Trophoblast cell (in vitro differentiated cells and primary cell): ENCODE results near the gene RANBP17.

Experiments
- DNase-seq, 2 donors: peaks; one replicate each; pipeline ENCODE4 v3.0.0-alpha.2; 2016
- H2AFZ ChIP-seq: 2 replicates; pipeline ENCODE4 v1.6.1; 2013; ENCODE audit warnings: low read length, moderate library complexity, mild to moderate bottlenecking; ENCODE audit not compliant: insufficient read depth, poor library complexity
- H2AK5ac ChIP-seq: 2 replicates; pipeline ENCODE4 v1.6.1; 2013; ENCODE audit warnings: mild to moderate bottlenecking, low read length
- H2BK120ac ChIP-seq: 2 replicates; pipeline ENCODE4 v1.6.1; 2013; ENCODE audit warnings: low read length, mild to moderate bottlenecking, moderate library complexity; ENCODE audit not compliant: insufficient read depth, poor library complexity
- H2BK12ac ChIP-seq: 2 replicates; pipeline ENCODE4 v1.6.1; 2013; ENCODE audit warnings: mild to moderate bottlenecking, low read length, moderate library complexity
- H2BK5ac ChIP-seq: 2 replicates; pipeline ENCODE4 v1.6.1; 2013; ENCODE audit warnings: low read length, low read depth, moderate library complexity, mild to moderate bottlenecking; ENCODE audit not compliant: poor library complexity
- H3K14ac ChIP-seq: 2 replicates; pipeline ENCODE4 v1.6.1; 2013; ENCODE audit warnings: mild to moderate bottlenecking, low read length
- H3K18ac ChIP-seq: 2 replicates; pipeline ENCODE4 v1.6.1; 2013; ENCODE audit warnings: mild to moderate bottlenecking, low read length
- H3K23ac ChIP-seq: 2 replicates; pipeline ENCODE4 v1.6.1; 2013; ENCODE audit warnings: low read length
- H3K27ac ChIP-seq: 2 replicates; pipeline ENCODE4 v1.5.1; 2013; ENCODE audit warnings: low read depth, mild to moderate bottlenecking, inconsistent platforms, low read length, moderate library complexity
- H3K27me3 ChIP-seq: 2 replicates; pipeline ENCODE4 v1.6.1; 2013; ENCODE audit warnings: inconsistent platforms, mild to moderate bottlenecking, low read length, moderate library complexity; ENCODE audit not compliant: insufficient read depth
- H3K36me3 ChIP-seq, 2 experiments: 1 replicate in 1 of 2; 2 replicates in 1 of 2; pipeline ENCODE4 v1.6.1; 2013; ENCODE audit warnings: low read length in 2 of 2, mild to moderate bottlenecking in 2 of 2, moderate library complexity in 1 of 2; ENCODE audit not compliant: insufficient read depth in 2 of 2, control insufficient read depth in 1 of 2
- H3K4ac ChIP-seq: 2 replicates; pipeline ENCODE4 v1.6.1; 2013; ENCODE audit warnings: low read depth, mild to moderate bottlenecking, low read length, moderate library complexity
- H3K4me1 ChIP-seq, 2 experiments: 1 replicate in 1 of 2; 2 replicates in 1 of 2; pipeline ENCODE4 v1.6.1; 2013; ENCODE audit warnings: low read length in 2 of 2, mild to moderate bottlenecking in 2 of 2, moderate library complexity in 1 of 2; ENCODE audit not compliant: insufficient read depth in 2 of 2, control insufficient read depth in 1 of 2
- H3K4me2 ChIP-seq: 2 replicates; pipeline ENCODE4 v1.6.1; 2013; ENCODE audit warnings: inconsistent platforms, mild to moderate bottlenecking, low read length, moderate library complexity
- H3K4me3 ChIP-seq: 2 replicates; pipeline ENCODE4 v1.5.1; 2013; ENCODE audit warnings: mild to moderate bottlenecking, low read depth, low read length, inconsistent platforms
- H3K79me1 ChIP-seq: one replicate; pipeline ENCODE4 v1.6.1; 2013; ENCODE audit warnings: low read length
- H3K79me2 ChIP-seq: 2 replicates; pipeline ENCODE4 v1.6.1; 2013; ENCODE audit warnings: low read length, mild to moderate bottlenecking; ENCODE audit not compliant: control insufficient read depth, insufficient read depth, poor library complexity
- H3K9ac ChIP-seq: 2 replicates; pipeline ENCODE4 v1.6.1; 2013; ENCODE audit warnings: mild to moderate bottlenecking, low read length
- H3K9me3 ChIP-seq: 2 replicates; pipeline ENCODE4 v1.6.1; 2013; ENCODE audit warnings: low read depth, mild to moderate bottlenecking, control low read depth, inconsistent platforms, low read length; ENCODE audit not compliant: insufficient read depth
- H4K12ac ChIP-seq: 2 replicates; pipeline ENCODE4 v1.6.1; 2013; ENCODE audit warnings: low read depth, mild to moderate bottlenecking, low read length, moderate library complexity
- H4K8ac ChIP-seq: 2 replicates; pipeline ENCODE4 v1.6.1; 2013; ENCODE audit warnings: low read depth, mild to moderate bottlenecking, low read length, moderate library complexity
- H4K91ac ChIP-seq: one replicate; pipeline ENCODE4 v1.6.1; 2013; ENCODE audit warnings: low read depth, mild to moderate bottlenecking, low read length, moderate library complexity
- WGBS: extraction: QIAGEN DNeasy Blood & Tissue Kit; methylation state at CpG from one replicate; pipeline ENCODE4 v1.1.7; 2013; ENCODE audit warnings: missing lambda C conversion rate; ENCODE audit not compliant: insufficient read length, insufficient coverage; ENCODE audit errors: extremely low coverage; 5-methylcytosine and 5-hydroxymethylcytosine counted together

Gene RANBP17

GRCh38 chr5:170857066-170857465, 4.8 kb upstream of the RANBP17 start:
- peaks cover 2% of the 10 kb centered on the region for H3K79me2 ChIP-seq
- no peak overlapping the region for H2BK120ac ChIP-seq
- no peak overlapping the region for H3K4me3 ChIP-seq
- no peak overlapping the region for H3K4me2 ChIP-seq
- no peaks in the 10 kb centered on the region for H3K27me3 ChIP-seq
- no peak overlapping the region for H3K23ac ChIP-seq
- DNase-seq: no peak
- no peak overlapping the region for H3K9ac ChIP-seq
- no CpG with 5 or more reads among the region's 2 CpGs for WGBS
- no peak overlapping the region for H2BK5ac ChIP-seq
- no peak overlapping the region for H3K18ac ChIP-seq
- H4K8ac ChIP-seq: no peak overlapping the region
- H4K12ac ChIP-seq: no peak overlapping the region
- H3K27ac ChIP-seq: no peak overlapping the region
- H4K91ac ChIP-seq: no peak overlapping the region
- H3K9me3 ChIP-seq: peaks cover 3% of the 10 kb centered on the region
- no peaks in the 10 kb centered on the region for H3K36me3 ChIP-seq
- no peak overlapping the region for H2AFZ ChIP-seq
- H3K4ac ChIP-seq: no peak overlapping the region
- no peak overlapping the region for H2BK12ac ChIP-seq
- peaks cover 3% of the 10 kb centered on the region for H3K79me1 ChIP-seq
- no peak overlapping the region for H2AK5ac ChIP-seq
- H3K4me1 ChIP-seq: no peaks in the 10 kb centered on the region
- H3K14ac ChIP-seq: no peak overlapping the region

GRCh38 chr5:170860415-170860814, 1.4 kb upstream of the RANBP17 start:
- Histone ChIP-seq H3K79me2 (peaks cover 7% of the 10 kb centered on the region), H3K9me3 (peaks cover 3% of the 10 kb centered on the region), H3K4me3 (no peak overlapping the region), H2BK12ac (no peak overlapping the region), H2BK120ac (no peak overlapping the region), H3K4me1 (peaks cover 2 to 10% of the 10 kb centered on the region in 2 experiments), H3K27me3 (no peaks in the 10 kb centered on the region), H3K27ac (no peak overlapping the region), H3K4ac (no peak overlapping the region), H3K79me1 (peaks cover 8% of the 10 kb centered on the region), H4K12ac (no peak overlapping the region), H3K9ac (no peak overlapping the region), H2AK5ac (no peak overlapping the region), H3K14ac (no peak overlapping the region), H3K23ac (no peak overlapping the region), H3K18ac (no peak overlapping the region), H4K91ac (no peak overlapping the region), H2AFZ (no peak overlapping the region), H4K8ac (no peak overlapping the region), H3K36me3 (no peaks in the 10 kb centered on the region), H3K4me2 (no peak overlapping the region), H2BK5ac (no peak overlapping the region)
- DNase-seq: no peak

- Histone ChIP-seq H3K27me3 (no peaks in the 10 kb centered on the region), H2BK120ac (no peak overlapping the region), H4K91ac (no peak overlapping the region), H3K4me2 (peak overlapping the region; percentile 10), H2AFZ (peak overlapping the region; percentile 20), H3K79me2 (peaks cover 7% of the 10 kb centered on the region), H3K79me1 (peaks cover 8% of the 10 kb centered on the region), H3K9ac (no peak overlapping the region), H4K8ac (peak overlapping the region; percentile 30), H3K9me3 (peaks cover 3% of the 10 kb centered on the region), H3K36me3 (no peaks in the 10 kb centered on the region), H3K23ac (no peak overlapping the region), H2BK5ac (no peak overlapping the region), H3K4me3 (peak overlapping the region; percentile 33), H3K18ac (no peak overlapping the region), H3K4me1 (peaks cover 2 to 10% of the 10 kb centered on the region in 2 experiments), H3K14ac (no peak overlapping the region), H2AK5ac (no peak overlapping the region), H2BK12ac (no peak overlapping the region), H3K27ac (no peak overlapping the region), H4K12ac (no peak overlapping the region), H3K4ac (no peak overlapping the region)
- no CpG with 5 or more reads among the region's 5 CpGs for WGBS
- peak in 1 of 2 donors; percentile 4 for DNase-seq
Observed at GRCh38 chr5:170860818-170861666, 776 bp upstream of the RANBP17 start.

GRCh38 chr5:170861667-170861916, 226 bp upstream of the RANBP17 start:
- no CpG with 5 or more reads among the region's 26 CpGs for WGBS
- peak overlapping the region; percentile 64 for H3K4me2 ChIP-seq
- no peak overlapping the region for H3K27ac ChIP-seq
- no peak overlapping the region for H2AK5ac ChIP-seq
- peak overlapping the region; percentile 92 for H3K4me3 ChIP-seq
- peaks cover 3% of the 10 kb centered on the region for H3K9me3 ChIP-seq
- H2BK12ac ChIP-seq: no peak overlapping the region
- no peak overlapping the region for H4K91ac ChIP-seq
- H3K23ac ChIP-seq: no peak overlapping the region
- peak overlapping the region; percentile 20 for H2AFZ ChIP-seq
- DNase-seq: no peak
- no peak overlapping the region for H2BK120ac ChIP-seq
- no peak overlapping the region for H3K18ac ChIP-seq
- no peaks in the 10 kb centered on the region for H3K36me3 ChIP-seq
- peak overlapping the region; percentile 30 for H4K8ac ChIP-seq
- H3K4ac ChIP-seq: no peak overlapping the region
- peaks cover 8% of the 10 kb centered on the region for H3K79me1 ChIP-seq
- H3K14ac ChIP-seq: no peak overlapping the region
- H4K12ac ChIP-seq: no peak overlapping the region
- H2BK5ac ChIP-seq: no peak overlapping the region
- peaks cover 2 to 10% of the 10 kb centered on the region in 2 experiments for H3K4me1 ChIP-seq
- H3K9ac ChIP-seq: no peak overlapping the region
- peaks cover 7% of the 10 kb centered on the region for H3K79me2 ChIP-seq
- H3K27me3 ChIP-seq: no peaks in the 10 kb centered on the region
